Glutamatergic neuron (in vitro differentiated cells): ENCODE results near the gene MYPOP. TPM values are rescaled to one million over a fixed set of nuclear protein-coding genes. Genes with fewer than 3 reads are reported as not detected.

Experiments
- DNase-seq: peaks from one replicate; pipeline ENCODE4 v3.0.0; 2022
- H3K27ac Mint-ChIP-seq: one replicate; pipeline ENCODE4 v1.8.0; 2020; ENCODE audit warnings: mild to moderate bottlenecking, mixed read lengths, inconsistent platforms; ENCODE audit not compliant: unreplicated experiment
- H3K27me3 Mint-ChIP-seq: one replicate; pipeline ENCODE4 v1.8.0; 2020; ENCODE audit warnings: mild to moderate bottlenecking, moderate library complexity, mixed read lengths, inconsistent platforms; ENCODE audit not compliant: unreplicated experiment
- H3K36me3 Mint-ChIP-seq: one replicate; pipeline ENCODE4 v1.8.0; 2020; ENCODE audit warnings: mild to moderate bottlenecking, mixed read lengths, inconsistent platforms; ENCODE audit not compliant: unreplicated experiment
- H3K4me1 Mint-ChIP-seq: one replicate; pipeline ENCODE4 v1.8.0; 2020; ENCODE audit warnings: mild to moderate bottlenecking, low read depth, mixed read lengths, inconsistent platforms; ENCODE audit not compliant: unreplicated experiment
- H3K4me3 Mint-ChIP-seq: one replicate; pipeline ENCODE4 v1.8.0; 2020; ENCODE audit warnings: mild to moderate bottlenecking, mixed read lengths, inconsistent platforms; ENCODE audit not compliant: unreplicated experiment
- H3K9me3 Mint-ChIP-seq: one replicate; pipeline ENCODE4 v1.8.0; 2020; ENCODE audit warnings: mild to moderate bottlenecking, moderate library complexity, mixed read lengths, inconsistent platforms; ENCODE audit not compliant: unreplicated experiment
- total RNA-seq: library from RNA; stranded (reverse); fragmentation: NEBNext Ultra II Directional; extraction: Animal tissue kit (Norgen Biotek cat#: 25700); gene quantifications from one replicate; pipeline ENCODE4 v1.2.1, GENCODE V29; 2021; ENCODE audit not compliant: unreplicated experiment
- TF ChIP-seq, protein P1 (sequence below): fragments of 200-600 bp; sonication (generic); IDR thresholded peaks from one replicate; pipeline ENCODE4 v1.5.0; 2021; ENCODE audit not compliant: partially characterized antibody, unreplicated experiment

The MYPOP gene
- total RNA-seq, 1 donor from 2014 or later = 7.1 TPM

DNA sequence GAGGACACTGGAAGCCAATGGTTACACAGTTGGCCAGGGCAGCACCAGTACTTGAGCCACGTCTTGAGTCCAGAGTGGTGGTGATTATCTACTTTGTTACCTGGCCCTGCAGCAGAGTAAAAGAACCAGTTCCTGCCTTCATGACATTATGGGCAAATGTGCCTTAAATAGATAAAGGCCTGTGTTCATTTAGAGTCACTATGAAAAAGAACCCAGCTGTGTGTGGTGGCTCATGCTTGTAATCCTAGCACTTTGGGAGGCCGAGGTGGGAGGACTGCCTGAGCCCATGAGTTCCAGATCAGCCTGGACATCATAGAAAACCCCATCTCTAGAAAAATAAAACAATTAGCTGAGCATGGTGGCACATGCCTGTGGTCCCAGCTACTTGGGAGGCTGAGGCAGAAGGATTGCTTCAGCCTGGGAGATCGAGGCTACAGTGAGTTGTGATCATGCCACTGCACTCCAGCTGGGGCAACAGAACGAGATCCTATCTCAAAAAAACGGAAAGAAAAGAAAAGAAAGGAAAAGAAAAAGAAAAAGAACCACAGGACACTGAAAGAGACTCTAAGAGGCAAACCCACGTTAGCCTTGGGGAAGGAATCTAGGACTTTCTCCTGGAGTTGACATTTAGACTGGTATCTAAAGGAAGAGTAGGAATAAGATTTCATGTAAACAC is 13.1 kb downstream of the MYPOP start:
- no peak overlapping the region for H3K27ac Mint-ChIP-seq
- H3K4me1 Mint-ChIP-seq = no peaks in the 10 kb centered on the region
- peaks cover 9% of the 10 kb centered on the region for H3K9me3 Mint-ChIP-seq
- TF ChIP-seq, protein P1, sequence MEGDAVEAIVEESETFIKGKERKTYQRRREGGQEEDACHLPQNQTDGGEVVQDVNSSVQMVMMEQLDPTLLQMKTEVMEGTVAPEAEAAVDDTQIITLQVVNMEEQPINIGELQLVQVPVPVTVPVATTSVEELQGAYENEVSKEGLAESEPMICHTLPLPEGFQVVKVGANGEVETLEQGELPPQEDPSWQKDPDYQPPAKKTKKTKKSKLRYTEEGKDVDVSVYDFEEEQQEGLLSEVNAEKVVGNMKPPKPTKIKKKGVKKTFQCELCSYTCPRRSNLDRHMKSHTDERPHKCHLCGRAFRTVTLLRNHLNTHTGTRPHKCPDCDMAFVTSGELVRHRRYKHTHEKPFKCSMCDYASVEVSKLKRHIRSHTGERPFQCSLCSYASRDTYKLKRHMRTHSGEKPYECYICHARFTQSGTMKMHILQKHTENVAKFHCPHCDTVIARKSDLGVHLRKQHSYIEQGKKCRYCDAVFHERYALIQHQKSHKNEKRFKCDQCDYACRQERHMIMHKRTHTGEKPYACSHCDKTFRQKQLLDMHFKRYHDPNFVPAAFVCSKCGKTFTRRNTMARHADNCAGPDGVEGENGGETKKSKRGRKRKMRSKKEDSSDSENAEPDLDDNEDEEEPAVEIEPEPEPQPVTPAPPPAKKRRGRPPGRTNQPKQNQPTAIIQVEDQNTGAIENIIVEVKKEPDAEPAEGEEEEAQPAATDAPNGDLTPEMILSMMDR = no peak
- DNase-seq = no peak
- H3K27me3 Mint-ChIP-seq = peaks cover 5% of the 10 kb centered on the region
- no peak overlapping the region for H3K4me3 Mint-ChIP-seq
- H3K36me3 Mint-ChIP-seq = no peaks in the 10 kb centered on the region

DNA sequence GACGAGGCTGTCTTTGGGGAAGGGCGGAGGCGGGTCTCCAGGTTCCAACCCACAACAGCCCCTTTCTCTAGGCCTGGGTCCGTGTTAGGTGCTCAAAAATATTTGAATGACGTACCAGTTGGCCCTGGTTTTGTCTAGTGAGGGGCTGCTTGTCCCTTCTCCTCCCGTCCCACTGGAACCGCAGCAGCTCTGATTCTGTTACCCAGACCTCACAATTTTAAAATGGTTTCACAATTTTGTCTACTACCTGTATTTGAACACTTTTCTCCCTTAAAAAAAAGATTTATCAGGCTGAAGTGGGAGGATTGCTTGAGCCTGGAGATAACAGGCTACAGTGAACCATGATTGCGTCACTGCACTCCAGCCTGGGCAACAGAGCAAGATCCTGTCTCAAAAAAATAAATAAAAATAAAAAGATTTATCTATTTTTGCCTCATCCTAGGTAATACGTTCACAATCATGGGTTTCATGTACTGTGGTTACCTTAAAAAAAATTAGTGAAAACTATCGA is 15.2 kb downstream of the MYPOP start:
- TF ChIP-seq, protein P1 = no peak
- Mint-ChIP-seq H3K4me1 (peaks cover 5% of the 10 kb centered on the region), H3K27ac (peak overlapping the region; percentile 93), H3K36me3 (no peaks in the 10 kb centered on the region), H3K4me3 (peak overlapping the region; percentile 96), H3K9me3 (peaks cover 5% of the 10 kb centered on the region), H3K27me3 (peaks cover 5% of the 10 kb centered on the region)
- no peak for DNase-seq

DNA sequence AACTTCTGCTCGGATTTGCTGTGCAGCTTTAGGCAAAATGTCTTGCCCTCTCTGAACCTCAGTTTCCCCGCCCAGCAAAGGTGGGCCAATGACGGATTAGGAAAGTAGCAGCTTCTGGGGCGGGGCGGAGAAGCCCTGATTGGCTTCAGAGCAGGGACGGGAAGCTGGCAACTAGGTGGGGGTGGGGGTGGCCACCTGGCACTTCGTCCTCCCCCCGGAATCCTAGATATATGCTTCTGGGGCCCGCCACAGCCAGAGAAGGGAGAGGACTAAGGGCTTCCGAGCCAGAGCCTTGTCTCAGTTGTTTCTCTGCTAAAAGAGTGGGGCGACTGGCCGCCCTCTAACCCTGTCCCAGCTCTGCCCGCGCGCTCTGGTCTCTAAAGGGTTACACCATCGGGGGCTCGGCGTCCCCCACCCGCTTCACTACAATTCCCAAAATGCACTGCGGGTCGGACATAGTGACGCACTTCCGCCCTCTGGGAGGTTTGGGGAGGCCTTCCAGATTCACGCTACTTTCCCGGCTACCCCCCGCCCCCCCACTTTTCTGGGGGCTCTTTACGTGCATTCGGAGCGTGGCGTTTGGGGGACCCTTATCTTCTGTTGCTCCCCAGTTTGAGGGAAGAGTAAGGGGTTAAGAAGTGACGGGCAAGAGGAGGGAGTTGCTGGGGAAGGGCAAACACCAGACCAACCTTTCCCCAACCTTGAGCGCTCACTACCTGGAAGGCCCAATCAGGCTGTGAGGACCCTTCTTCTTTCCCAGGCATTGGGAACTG is 15.8 kb downstream of the MYPOP start:
- Mint-ChIP-seq H3K9me3 (peaks cover 6% of the 10 kb centered on the region), H3K4me1 (peaks cover 6% of the 10 kb centered on the region), H3K36me3 (no peaks in the 10 kb centered on the region), H3K27me3 (peaks cover 5% of the 10 kb centered on the region), H3K27ac (peak overlapping the region; percentile 93), H3K4me3 (peak overlapping the region; percentile 96)
- peak; percentile 92 for DNase-seq
- TF ChIP-seq, protein P1 = no peak

DNA sequence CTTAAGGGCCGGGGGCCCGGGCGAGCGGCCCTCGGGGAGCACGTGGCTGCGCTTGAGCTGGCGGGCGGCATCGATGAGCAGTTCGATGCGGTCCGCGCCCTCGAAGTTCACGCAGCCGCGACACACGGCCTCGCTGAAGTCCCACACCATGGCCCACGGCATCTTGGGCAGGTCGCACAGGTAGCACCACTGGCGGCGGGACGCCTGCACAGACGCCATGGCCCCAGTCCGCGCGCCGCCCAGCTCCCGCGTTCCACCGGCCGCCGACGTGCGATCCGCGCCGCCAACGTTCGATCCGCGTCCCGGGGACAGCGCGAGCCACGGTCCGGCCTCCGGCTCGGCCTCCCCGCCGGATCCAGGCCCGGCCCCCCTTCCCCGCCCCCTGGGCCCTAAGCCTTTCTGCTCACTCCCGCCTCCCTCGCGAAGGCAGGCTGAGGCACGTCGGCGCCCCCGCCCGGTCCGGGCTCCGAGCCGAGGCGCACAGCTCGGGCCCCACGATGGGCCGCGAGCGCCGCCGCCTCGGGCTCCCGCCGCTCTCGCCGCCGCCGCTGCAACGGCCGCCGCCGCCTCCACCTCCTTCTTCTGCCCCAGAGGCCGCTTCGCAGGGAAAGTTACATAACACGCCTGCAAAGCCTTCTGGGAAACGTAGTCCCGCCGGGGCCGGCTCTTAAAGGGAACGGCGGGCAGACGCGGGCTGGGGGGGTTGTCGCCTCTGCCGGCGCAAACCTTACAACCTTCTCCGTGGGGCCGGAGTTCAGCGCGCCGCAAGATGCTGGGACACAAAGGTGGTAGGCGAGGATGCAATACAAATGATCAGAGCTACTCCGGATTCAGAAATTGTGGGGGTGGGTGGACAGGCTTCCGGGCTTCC is 16.6 kb downstream of the MYPOP start, which contains the start of gene IRF2BP1:
IRF2BP1 (minus strand) TSS at position 586 of the 871 bp plus-strand sequence; CDS start at position 219, 367 bp downstream.
- Mint-ChIP-seq H3K4me1 (peaks cover 9% of the 10 kb centered on the region), H3K36me3 (no peaks in the 10 kb centered on the region), H3K9me3 (peaks cover 9% of the 10 kb centered on the region), H3K4me3 (peak within 1 kb of the TSS; percentile 96), H3K27ac (peak within 1 kb of the TSS; percentile 93), H3K27me3 (peaks cover 7% of the 10 kb centered on the region)
- TF ChIP-seq, protein P1 = no peak
- peak; percentile 94 for DNase-seq
